GM18511 (cell line): Measurements from ENCODE around the gene MPPE1.
"Not testable (repeated sequence)": the region's sequence is repeated elsewhere in the genome, so short reads cannot be mapped to it uniquely, and the experiment has no call there.

Experiments used
- ATAC-seq: cut with Tn5 transposase; IDR thresholded peaks from one replicate; pipeline ENCODE4 v1.9.1; 2021; ENCODE audit warnings: mild to moderate bottlenecking, moderate library complexity; ENCODE audit not compliant: unreplicated experiment

Gene MPPE1, protein sequence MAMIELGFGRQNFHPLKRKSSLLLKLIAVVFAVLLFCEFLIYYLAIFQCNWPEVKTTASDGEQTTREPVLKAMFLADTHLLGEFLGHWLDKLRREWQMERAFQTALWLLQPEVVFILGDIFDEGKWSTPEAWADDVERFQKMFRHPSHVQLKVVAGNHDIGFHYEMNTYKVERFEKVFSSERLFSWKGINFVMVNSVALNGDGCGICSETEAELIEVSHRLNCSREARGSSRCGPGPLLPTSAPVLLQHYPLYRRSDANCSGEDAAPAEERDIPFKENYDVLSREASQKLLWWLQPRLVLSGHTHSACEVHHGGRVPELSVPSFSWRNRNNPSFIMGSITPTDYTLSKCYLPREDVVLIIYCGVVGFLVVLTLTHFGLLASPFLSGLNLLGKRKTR

DNA sequence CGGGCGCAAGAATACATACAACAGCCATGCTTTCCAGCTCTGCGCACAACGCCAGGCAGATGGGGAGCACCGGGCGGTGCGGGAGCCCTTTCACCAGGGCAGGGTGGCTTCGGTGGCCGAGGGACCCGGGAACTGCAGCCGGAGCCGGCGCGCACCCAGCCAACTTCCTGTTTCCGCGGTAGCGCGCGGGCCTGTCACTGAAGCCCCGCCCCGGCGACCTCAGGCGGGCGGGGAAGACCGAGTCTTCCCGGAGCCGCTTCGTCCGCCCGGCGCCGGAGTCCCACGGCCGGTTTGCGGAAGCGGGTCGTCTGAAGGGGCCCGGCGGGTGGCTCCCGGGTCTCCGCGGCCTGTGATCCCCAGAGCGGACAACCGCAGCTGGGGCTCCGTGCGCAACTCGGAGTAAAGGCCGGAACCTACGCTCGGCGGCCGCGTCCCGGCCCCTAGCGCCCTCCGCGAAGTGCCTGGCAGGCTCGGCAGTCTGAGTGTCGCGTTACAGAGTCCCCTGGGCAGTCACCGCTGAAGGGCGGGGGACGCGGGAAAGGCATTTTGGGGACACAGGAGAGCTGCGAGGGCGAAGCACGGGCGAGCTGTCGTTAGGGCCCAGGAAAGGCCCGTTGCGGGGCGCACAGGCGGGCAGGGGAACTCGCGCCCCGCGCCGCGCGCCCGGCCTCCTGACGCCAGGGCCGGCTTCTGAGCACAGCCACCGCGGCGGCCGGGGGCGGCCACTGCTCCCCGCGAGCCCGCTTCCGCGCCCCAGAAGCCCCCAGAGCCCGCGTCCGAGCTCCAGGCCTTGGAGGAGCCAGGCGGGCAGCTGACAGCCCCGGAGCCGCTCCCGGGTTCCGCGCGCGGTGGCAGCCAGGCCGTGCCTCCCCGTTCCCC is at the start of gene MPPE1:
Gene MPPE1, minus strand, starts transcription at position 136 of the 879 bp plus-strand sequence. CDS start 11,053 bp downstream, outside the sequence.
- ATAC-seq, result peak; percentile 87

DNA sequence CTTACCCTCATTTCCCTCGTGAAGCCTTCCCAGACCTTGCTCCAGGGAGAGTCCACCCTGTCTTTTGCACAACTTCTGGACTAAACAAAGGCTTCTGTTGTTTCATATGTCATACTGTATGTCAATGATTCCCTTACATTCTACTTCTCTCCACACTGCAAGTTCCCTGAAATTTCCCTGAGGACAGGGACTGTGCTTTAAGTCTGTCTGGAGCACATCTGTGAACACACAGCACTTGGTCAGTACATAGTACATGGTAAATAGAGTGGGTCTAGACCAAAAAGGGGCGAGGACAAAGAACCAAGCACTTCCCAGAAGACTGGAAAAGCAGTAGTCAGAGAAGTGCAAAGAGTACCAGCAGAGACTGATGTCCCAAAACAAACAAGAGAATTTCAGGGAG is 49.5 kb upstream of the MPPE1 start:
- ATAC-seq, result no peak

DNA sequence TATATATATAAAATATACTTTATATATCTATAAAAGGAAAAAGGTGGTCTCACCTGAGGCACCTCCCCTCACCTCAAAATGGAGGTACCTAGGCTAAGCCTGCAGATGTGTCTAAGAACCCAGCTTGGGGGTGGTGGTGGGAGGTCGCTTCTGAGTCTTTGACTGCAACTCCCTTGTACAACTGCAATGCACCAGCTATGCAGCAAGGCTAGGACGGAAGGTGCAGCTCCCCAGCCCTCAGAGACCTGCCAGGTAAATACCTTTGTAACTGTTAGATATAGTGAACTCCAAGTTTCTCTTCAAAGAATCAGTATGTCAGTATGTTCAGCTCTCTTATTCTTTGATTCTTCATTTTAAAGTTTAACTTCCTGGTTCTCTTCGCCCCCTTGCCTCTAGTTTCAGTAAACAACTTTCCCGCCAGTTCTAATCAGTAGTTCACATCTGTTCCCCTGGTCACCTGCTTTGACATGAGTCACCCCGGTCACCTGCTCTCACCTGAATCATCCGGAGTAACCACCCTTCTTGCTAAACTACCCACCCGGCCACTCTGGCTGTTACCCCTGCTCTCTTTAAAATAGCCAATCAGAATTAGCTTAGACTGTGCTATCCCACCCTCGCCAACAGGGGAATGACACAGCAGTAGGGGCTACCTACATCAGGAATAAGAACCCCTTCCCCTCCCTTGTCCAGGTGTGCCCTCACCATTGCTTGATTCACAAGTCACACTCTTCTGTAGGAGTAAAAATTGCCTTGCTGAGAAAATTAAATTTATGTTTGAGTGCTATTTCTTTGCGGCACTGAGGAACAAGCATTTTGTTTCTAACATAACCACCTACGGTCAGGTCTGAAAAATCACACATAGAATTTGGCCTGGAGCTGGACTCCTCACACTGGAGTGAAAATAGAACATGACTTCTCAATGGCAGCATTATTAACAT is 48.5 kb upstream of the MPPE1 start:
- no peak for ATAC-seq

DNA sequence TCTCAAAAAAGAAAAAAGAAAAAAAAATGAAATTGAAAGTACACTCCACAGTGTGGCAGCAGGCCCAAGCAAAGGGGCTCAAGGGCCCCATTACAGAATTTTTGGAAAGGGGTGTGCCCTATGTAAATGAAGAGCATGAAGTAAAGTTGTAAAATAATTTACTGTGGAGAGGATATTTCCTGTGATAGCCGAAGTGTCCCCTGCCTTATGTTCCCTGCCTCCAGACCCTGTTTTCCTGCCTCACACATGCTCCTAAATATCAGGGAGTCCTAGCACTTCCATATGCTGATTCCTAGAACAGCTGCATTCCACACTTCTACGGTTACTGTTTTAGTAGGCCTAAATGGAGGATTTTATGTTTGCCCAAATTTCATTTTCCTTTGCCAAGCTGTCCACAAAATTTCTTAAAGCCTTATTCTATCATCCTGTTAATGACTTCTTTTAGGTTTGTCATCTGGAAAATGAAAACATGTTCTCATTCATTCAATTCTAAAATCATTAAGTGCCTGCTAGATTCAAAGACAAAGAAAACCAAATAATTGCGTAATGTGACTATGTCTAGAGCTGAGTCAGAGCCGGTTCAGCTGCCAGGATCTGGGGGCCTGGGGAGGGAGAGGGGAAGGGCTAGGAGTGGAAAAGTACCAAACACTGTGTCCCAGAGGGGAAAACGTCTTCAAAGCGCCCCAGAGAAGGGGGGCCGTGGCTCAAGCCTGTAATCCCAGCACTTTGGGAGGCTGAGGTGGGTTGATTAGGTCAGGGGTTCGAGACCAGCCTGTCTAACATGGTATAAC is 47.3 kb upstream of the MPPE1 start:
- ATAC-seq, result no peak

DNA sequence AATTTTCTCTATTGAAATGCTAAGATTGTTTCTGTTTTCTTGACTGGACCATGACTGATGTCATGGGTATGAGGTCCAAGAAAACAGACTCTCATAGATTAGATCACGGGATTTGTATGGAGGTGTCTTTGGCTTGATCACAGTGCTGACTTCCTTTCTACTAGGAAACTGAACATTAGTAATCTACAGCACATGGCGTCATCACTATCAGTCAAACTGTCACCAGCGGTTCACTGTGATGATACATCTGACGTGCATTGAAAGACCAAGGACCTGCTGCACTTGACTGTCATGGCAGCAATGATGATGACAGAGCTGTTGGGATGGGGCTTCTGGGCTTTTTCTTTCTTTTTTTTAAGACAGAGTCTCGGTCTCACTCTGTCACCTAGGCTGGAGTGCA is 45.0 kb upstream of the MPPE1 start:
- no peak for ATAC-seq

DNA sequence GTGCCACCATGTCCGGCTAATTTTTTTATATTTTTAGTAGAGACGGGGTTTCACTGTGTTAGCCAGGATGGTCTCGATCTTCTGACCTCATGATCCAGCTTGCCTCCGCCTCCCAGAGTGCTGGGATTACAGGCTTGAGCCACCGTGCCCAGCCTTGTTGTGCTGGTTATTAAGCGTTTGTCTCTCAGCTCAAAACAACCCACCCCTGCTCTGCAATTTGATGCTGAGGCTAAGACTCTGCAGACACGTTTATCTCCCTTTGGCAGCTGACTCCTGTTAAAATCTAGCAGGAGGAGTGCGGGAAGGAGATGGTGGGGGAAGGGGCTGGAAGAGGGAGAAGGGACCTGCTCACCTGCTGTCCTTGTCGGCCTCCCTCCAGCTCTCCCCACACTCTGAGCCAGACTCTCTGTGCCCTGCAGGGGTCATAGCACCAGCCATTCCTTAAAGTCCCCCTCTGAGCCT is 43.3 kb upstream of the MPPE1 start:
- ATAC-seq, result no peak

DNA sequence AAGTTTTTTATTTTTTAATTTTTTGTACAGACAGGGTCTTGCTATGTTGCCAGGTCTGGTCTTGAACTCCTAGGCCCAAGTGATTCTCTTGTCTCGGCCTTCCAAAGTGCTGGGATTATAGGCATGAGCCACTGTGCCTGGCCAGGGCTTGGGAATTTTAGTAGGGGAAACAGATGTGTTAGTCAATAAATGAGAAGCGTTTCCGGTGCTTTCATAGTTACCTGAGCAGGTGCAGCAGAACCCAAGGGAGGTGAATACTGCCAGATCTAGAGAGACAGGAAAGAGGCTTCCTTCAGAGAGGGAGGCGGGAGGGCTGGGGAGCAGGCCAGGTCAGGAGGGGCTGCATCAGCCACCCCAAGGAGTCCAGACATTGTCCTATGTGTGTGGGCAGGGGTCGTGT is 42.7 kb upstream of the MPPE1 start:
- no peak for ATAC-seq

DNA sequence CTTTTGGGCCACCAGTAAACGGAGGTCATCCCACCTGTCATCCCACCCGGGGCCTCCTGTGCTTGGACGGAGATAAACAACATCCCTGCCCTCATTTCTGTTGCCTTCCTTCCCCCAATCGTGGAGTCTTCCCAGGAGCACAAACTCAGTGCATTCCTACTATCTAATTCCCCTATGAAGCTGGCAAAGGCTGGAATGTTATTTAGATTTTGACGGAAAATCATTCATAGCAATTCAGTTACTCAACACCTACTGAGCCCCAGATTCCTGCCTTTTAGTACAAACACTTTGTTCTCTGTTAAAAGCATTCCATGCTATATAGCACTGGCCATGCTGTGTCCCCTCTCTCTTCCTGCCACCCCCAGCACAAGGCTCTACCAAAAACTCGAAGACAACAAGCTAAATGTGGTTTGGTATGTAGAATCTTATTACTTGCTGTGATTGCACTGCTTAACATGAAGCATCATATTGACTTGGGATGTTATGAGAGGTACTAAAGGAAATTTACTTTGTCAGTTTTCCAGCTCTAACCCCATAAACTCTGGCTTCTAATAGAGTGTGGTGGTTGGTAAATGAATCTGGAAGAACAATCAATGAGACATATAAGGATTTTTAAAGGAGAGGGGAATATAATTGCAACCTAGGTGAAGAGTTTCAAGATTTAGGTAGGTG is 40.9 kb upstream of the MPPE1 start:
- no peak for ATAC-seq

DNA sequence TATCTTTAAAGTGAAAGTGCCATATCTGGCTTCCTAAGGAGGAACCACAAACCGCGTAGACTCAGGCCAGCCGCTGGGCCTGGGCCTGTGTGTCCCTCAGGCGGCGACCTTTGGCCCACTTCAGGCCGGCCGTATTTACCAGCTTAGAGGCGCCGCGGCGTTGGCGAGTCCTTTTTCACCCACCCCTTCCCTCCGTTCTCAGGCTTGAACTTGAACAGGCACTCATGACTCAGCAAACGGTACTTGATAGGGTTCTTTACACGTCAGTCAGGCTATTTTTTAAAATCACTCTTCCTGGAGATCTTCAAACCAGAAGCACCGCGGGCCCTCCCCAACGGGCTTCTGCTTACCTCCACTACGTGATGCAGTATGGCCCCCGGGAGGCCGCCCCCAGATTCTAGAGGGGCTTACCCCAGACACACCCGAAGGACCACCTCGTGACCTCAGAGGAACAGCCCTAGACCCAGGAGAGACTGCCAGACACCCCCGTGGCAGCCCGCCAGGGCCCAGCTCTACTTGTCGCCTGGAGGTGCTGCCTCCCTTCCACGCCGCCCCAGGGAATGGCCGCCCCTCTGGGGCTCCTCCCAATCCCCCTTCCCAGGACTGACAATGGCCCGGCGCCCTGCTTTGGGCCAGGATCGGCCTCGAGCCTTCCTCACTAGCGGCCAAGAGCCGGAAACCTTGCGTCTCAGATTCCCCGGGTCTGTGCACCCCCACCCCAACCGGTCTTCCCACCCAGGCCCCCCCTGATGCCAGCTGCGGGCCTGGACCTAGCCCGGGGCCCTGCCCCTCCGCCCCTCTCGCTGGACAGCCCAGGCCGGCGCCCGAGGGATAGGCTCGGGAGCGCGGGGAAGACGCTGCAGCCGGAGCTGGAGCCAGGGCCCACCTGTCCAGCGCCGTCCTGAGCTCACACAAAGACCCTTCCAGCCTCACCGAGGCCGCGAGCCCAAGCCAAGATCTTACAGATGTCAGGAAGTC is 39.4 kb upstream of the MPPE1 start:
- ATAC-seq, result peak; percentile 93

DNA sequence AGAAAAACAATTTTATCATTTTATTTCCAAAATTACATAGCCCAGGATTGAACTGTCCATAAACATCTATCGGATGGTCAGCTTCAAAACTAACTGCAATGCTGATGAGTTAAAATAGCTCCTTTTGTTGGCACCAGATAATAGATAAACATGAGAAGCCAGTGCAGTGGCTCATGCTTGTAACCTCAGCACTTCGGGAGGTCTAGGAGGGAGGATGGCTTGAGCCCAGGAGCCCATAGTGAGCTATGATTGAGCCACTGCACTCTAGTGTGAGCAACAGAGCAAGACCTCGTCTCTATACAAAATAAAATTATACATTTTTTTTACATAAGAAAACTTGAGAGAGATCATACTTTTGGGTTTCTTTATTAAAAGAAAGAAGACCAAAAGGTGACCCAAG is 38.6 kb upstream of the MPPE1 start:
- ATAC-seq, result no peak

DNA sequence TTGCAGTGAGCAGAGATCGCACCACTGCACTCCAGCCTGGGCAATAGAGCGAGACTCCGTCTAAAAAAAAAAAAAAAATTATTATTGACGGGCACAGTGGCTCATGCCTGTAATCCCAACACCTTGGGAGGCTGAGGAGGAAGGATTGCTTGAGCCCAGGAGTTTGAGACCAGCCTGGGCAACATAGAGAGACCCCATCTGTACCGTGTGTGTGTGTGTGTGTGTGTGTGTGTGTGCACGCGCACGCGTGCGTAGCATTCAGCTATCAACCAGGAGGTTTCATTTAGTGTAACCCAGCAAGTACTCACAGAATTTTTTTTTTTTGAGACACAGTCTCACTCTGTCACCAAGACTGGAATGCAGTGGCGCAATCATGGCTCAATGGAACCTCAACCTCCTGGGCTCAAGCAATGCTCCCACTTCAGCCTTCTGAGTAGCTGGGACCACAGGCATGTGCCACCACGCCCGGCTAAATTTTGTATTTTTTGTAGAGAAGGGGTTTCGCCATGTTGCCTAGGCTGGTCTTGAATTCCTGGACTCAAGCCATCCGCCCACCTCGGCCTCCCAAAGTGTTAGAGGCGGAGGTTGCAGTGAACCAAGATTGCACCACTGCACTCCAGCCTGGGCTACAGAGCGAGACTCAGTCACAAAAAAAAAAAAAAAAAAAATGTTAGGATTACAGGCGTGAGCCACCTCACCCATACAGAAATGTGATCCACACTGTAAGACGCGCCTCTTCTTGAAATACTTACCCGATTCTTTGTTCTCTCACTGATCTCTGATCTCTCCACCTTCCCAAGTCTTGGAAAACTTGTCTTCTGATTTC is 37.9 kb upstream of the MPPE1 start:
- ATAC-seq, result not testable (repeated sequence)

DNA sequence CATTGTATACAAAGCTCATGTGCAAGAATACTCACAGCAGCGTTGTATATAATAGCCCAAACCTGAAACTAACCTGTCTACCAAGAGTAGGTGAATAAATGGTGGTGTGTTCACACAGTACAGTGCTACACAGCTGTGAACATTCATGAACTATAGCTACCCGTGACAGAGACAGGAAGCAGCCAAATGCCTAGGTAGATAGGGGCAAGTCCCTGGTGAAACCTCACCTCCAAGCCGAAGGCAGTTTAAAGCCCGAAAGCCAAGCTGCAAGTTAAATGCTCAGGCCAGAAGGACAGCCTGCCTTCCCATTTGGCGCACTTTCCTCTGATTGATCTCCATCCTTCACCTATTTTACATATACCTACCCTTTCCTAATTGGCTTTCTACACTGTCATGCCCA is 36.7 kb upstream of the MPPE1 start:
- ATAC-seq, result no peak

DNA sequence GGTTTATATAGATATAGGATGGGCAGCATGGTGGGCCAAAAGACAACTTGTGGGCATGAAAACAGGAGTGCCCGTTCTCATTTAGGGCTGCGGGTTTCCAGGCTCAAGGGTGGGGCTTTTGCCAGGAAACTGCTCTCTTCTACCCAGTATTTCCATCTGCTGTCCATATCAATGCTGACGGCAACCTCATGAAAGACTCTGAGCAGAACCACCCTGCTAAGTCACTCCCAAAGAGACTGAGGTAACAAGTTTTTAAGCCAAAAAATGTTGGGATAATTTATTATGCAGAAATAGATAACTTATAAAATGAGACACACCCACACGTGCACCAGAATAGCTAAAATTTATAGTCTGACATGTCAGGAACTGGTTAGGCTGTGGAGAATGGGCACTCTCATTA is 36.1 kb upstream of the MPPE1 start:
- ATAC-seq, result no peak

DNA sequence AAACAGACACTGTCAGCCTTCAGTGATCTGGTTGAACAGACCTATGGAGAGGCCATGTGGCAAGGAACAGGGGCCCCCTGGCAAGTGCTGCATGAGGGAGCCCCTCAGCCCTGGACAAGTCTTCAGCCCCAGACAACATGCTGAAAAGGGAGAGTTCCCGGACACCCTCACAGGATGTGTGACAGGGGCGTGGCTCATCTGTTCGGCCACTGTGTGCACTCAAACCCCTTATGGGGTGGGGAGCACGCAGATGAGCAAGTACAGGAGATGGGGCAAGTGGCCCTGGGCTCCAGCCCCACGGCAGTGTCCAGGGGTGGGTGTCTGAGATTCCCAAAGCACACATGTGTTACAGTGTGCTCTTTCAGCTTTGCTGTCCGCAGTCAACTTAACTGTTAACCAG is 35.4 kb upstream of the MPPE1 start:
- no peak for ATAC-seq

DNA sequence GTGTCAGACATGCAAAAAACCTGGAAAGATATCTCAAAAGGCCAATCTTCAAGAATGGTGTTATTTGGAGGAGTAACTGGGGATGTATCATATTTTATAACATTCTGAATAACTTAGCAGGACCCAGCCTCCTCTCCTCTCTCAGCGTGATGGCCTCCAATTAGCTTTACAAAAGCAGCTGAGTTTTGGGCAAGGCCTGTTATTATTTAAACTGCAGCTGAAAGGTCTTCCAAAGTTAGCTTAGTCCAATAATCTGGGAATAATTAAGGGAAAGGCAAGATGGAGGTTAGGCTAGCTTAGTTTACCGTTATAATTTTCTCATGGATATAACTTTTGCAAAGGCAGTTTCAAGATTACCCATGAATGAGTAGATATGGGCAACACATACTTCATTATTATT is 32.8 kb upstream of the MPPE1 start:
- no peak for ATAC-seq

DNA sequence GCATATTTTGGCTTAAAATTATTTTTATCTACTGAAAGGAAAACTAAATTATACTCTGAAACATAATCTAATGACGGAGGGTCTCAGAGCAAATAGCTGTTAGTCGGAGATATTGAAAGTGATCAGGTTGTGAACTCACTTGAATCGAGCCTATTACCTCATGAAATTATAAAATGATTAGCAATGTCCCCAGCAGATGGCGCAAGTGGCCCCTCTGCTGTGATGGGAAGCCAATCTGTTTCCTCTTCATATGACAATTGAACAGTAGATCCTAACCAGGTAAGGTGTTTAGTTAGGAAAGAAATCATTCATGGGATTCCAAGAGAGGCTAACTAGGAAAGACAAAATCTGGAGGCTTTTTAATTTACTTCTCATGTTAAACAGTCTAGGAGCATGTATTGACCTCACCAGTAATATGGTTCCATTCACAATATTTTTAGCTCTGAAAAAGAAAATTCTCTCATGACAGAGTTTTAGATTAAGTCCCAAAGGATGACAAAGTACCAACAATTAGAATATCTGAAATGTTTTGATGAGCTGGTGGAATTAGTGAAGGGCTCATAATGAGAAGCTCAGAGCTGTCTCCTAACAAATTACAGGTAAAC is 29.9 kb upstream of the MPPE1 start:
- ATAC-seq, result peak; percentile 49

DNA sequence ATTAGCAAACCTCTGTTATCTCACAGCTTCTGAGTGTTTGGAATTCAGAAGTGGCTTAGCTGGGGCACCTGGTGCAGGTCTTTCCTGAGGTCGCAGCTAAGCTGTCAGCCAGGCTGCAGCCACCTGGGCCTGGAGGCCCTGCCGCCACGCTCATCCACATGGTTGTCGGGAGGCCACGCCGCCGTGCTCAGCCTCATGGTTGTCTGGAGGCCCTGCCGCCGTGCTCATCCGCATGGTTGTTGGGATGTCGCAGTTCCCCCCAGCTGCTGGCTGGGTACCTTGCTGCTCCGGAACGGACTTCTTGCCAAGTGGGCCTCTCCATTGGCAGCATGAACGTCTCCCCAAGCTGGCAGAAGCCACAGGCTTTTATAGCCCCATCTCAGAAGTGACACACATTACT is 24.3 kb upstream of the MPPE1 start:
- no peak for ATAC-seq
